Thoracic aorta (tissue), 2 donors: ENCODE measurements around the gene AAGAB. TPM values are rescaled to one million over a fixed set of nuclear protein-coding genes. Genes with fewer than 3 reads are reported as not detected.
"Not testable (repeated sequence)": the region's sequence is repeated elsewhere in the genome, so short reads cannot be mapped to it uniquely, and the experiment has no call there.

Source experiments
- ATAC-seq: fragments of 150-250 bp; one replicate; pipeline ENCODE4 v1.8.0; 2017; ENCODE audit warnings: low read depth; ENCODE audit not compliant: insufficient number of reproducible peaks, low FRiP score
- DNase-seq: peaks from one replicate; pipeline ENCODE4 v3.0.0-alpha.2; 2020; ENCODE audit warnings: low spot score
- H3K27ac ChIP-seq, 2 donors: fragments of 200-600 bp; sonication (generic); 1 replicate in 1 of 2; 2 replicates in 1 of 2; pipeline ENCODE4 v1.5.1; 2016; ENCODE audit warnings: mild to moderate bottlenecking in 2 of 2, moderate library complexity in 2 of 2
- H3K27me3 ChIP-seq: fragments of 200-600 bp; sonication (generic); replicated peaks from 2 replicates; pipeline ENCODE4 v1.6.0; 2016; ENCODE audit warnings: mild to moderate bottlenecking; ENCODE audit not compliant: insufficient read depth
- H3K36me3 ChIP-seq: fragments of 200-600 bp; sonication (generic); one replicate; pipeline ENCODE4 v1.5.1; 2016
- H3K4me1 ChIP-seq, 2 donors: fragments of 200-600 bp; sonication (generic); 1 replicate in 1 of 2; 2 replicates in 1 of 2; pipeline versions ENCODE4 v1.5.1 to v1.6.0; 2016; ENCODE audit warnings: low read depth in 2 of 2, mild to moderate bottlenecking in 1 of 2; ENCODE audit not compliant: control insufficient read depth in 1 of 2
- H3K4me3 ChIP-seq: fragments of 200-600 bp; sonication (generic); 2 replicates; pipeline ENCODE4 v1.5.1; 2016; ENCODE audit warnings: mild to moderate bottlenecking
- H3K9me3 ChIP-seq: fragments of 200-600 bp; sonication (generic); 2 replicates; pipeline ENCODE4 v1.5.1; 2016
- CTCF ChIP-seq: fragments of 200-600 bp; sonication (generic); IDR thresholded peaks from one replicate; pipeline ENCODE4 v1.5.1; 2019; ENCODE audit warnings: antibody characterized with exemption
- total RNA-seq, 2 donors: library from RNA; depleted of rRNA; stranded (reverse); fragments of >200 nt; gene quantifications; one replicate each; pipeline versions ENCODE4 v1.1.0 to v1.2.3, GENCODE V29; 2016

AAGAB gene
- total RNA-seq, 2 donors from 2014 or later: 26.0 to 26.7 TPM

DNA sequence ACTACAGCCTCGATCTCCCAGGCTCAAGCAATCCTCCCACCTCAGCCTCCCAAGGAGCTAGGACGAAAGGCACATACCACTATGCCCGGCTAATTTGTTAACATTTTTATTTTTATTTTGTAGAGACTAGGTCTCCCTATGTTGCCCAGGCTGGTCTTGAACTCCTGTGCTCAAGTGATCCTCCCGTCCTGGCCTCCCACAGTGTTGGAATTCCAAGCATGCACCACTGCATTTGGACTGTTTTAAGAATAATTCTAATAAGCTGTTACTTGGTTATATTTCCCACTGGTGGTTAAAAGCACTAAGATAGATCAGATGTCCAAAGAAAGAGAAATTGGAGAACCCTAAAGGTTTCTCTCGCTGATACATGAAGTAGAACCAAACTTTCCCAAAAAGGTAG, 3.1 kb downstream of the AAGAB start:
- ATAC-seq (no peak), DNase-seq (no peak)
- H3K9me3 ChIP-seq: peaks cover 3% of the 10 kb centered on the region
- no peak overlapping the region for H3K27ac ChIP-seq
- TF ChIP-seq CTCF: no peak
- H3K36me3 ChIP-seq: no peaks in the 10 kb centered on the region
- H3K4me3 ChIP-seq: no peak overlapping the region
- peaks cover 5 to 13% of the 10 kb centered on the region in 2 donors for H3K4me1 ChIP-seq
- H3K27me3 ChIP-seq: no peaks in the 10 kb centered on the region

DNA sequence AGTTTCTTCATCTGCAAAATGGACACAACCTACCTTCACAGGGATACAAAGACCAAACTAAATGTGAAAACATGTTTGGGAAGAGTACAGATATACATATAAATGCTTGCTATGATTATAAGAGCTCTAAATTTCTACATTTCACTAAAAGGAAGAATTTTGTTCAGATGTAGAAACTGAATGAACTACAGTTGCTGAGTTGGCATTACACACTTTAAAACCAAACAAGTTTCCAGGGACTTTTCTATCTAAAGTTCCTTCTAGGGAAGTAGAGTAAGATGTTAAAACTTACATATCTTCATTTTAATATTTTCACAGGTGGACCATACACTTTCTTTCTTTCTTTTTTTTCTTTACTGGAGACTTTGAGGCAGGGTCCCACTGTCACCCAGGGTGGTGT, 4.6 kb downstream of the AAGAB start:
- Histone ChIP-seq H3K27ac (no peak overlapping the region), H3K27me3 (no peaks in the 10 kb centered on the region), H3K36me3 (no peaks in the 10 kb centered on the region), H3K4me3 (no peak overlapping the region), H3K9me3 (peaks cover 3% of the 10 kb centered on the region), H3K4me1 (peaks cover 5 to 13% of the 10 kb centered on the region in 2 donors)
- no peak for TF ChIP-seq CTCF
- ATAC-seq (no peak), DNase-seq (no peak)

DNA sequence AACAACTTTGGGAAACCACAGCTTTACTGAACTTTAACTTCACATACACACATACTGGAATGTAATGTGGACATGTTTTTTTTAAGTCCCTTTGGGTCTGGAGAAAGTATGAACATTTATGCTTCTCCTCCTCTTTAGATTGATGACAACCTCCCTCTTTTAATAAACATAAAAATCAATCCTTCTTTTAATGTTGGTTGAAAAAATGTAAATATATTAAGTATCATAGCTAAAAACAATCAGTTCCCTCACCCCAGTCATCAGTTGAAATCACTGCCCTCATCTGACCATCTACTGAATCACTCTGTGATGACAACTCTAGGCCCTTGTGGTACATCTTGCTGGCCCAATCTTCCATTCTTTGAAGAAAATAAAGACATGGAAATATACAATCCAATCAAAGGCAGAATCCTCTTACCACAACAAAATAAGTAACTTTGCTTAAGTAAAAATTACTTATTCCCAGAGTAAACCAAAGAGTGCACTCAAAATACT, 6.4 kb downstream of the AAGAB start:
- Histone ChIP-seq H3K27ac (no peak overlapping the region), H3K9me3 (peaks cover 3% of the 10 kb centered on the region), H3K4me1 (peaks cover under 1 to 4% of the 10 kb centered on the region in 2 donors), H3K27me3 (no peaks in the 10 kb centered on the region), H3K4me3 (no peak overlapping the region), H3K36me3 (no peaks in the 10 kb centered on the region)
- TF ChIP-seq CTCF: no peak
- no peak for ATAC-seq
- no peak for DNase-seq

- ATAC-seq, H3K36me3 ChIP-seq, DNase-seq, H3K27me3 ChIP-seq, H3K9me3 ChIP-seq, H3K4me3 ChIP-seq, H3K4me1 ChIP-seq, H3K27ac ChIP-seq: not testable (repeated sequence)
These were observed 7.9 kb downstream of the AAGAB start for GRCh38 chr15:67246606-67247005.

DNA sequence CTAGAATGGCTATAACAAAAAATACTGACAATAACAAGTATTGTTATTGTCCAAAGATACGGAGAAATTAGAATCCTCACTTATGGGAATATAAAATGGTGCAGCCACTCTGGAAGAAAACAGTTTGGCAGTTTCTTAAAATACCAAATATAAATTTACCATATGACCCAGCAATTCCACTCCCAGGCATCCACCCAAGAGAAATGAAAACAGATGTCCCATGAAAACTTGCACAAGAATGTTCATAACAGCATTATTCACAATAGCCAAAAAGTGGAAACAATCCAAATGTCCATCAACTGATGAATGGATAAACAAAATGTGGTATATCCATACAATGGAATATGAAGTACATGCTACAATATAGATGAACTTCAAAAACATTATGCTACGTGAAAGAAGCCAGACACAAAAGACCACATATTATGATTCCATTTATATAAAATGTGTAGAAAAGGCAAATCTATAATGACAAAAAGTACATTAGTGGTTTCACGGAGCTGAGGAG, 9.4 kb downstream of the AAGAB start:
- no peaks in the 10 kb centered on the region for H3K36me3 ChIP-seq
- DNase-seq: no peak
- H3K27ac ChIP-seq: no peak overlapping the region
- H3K4me1 ChIP-seq: peaks cover 0 to 9% of the 10 kb centered on the region in 2 donors
- no peak for ATAC-seq
- TF ChIP-seq CTCF: no peak
- peaks cover 3% of the 10 kb centered on the region for H3K9me3 ChIP-seq
- no peak overlapping the region for H3K4me3 ChIP-seq
- no peaks in the 10 kb centered on the region for H3K27me3 ChIP-seq

DNA sequence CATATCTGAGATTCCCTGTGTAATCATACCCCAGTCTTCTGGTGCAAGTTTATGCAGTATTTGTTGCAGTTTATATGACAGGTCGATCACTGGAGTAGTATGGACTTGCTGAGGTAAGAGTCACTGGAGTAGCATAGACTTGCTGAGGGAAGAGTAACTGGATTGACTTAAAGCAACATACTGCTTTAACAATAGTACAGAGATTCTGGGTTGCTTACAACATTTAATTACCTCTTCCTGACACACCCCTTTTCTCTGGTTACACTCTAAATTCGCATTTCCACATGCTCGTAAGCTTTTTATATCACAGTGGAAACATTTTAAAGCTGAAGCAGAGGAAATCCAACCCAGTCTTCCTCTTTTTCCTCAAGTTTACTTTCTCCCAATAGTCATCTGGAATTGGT, 11.8 kb downstream of the AAGAB start:
- DNase-seq: no peak
- Histone ChIP-seq H3K27me3 (no peaks in the 10 kb centered on the region), H3K4me3 (no peak overlapping the region), H3K9me3 (peaks cover 3% of the 10 kb centered on the region), H3K27ac (no peak overlapping the region), H3K4me1 (peaks cover 0 to 9% of the 10 kb centered on the region in 2 donors), H3K36me3 (no peaks in the 10 kb centered on the region)
- no peak for ATAC-seq
- no peak for TF ChIP-seq CTCF
